HT1080 (cell line): ENCODE data around the gene CCL25. TPM values are rescaled to one million over a fixed set of nuclear protein-coding genes. Genes with fewer than 3 reads are reported as not detected.

ENCODE experiments used
- DNase-seq: peaks from one replicate; pipeline ENCODE4 v3.0.0-alpha.2; 2015; ENCODE audit warnings: low read depth
- total RNA-seq: library from RNA; depleted of rRNA; stranded (reverse); fragments of >200 nt; shearing (Covaris generic); gene quantifications from 2 replicates; pipeline ENCODE4 v1.2.3, GENCODE V29; 2014

CCL25 gene
- total RNA-seq, 1 experiment from 2014 or later: not detected

DNA sequence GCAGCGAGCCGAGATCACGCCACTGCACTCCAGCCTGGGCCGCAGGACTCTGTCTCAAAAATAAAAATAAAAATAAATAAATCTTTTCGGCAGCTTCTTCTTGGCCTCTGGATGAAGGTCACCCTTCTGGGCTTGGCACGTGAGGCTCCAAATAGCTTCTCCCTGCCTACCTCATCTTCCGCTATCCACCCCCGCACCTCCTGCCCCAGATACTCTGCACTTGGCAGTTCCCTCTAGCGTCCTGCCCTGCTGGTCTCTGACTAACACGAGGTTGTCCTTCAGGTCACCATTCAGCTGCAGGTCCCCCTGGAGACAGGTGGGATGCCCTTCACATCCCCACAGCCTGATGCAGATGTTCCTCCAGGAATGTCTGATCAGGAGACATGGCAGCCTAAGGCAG lies 8.5 kb upstream of the CCL25 start:
- DNase-seq: no peak

GRCh38 chr19:8045872-8046568 lies 6.5 kb upstream of the CCL25 start:
- no peak for DNase-seq

DNA sequence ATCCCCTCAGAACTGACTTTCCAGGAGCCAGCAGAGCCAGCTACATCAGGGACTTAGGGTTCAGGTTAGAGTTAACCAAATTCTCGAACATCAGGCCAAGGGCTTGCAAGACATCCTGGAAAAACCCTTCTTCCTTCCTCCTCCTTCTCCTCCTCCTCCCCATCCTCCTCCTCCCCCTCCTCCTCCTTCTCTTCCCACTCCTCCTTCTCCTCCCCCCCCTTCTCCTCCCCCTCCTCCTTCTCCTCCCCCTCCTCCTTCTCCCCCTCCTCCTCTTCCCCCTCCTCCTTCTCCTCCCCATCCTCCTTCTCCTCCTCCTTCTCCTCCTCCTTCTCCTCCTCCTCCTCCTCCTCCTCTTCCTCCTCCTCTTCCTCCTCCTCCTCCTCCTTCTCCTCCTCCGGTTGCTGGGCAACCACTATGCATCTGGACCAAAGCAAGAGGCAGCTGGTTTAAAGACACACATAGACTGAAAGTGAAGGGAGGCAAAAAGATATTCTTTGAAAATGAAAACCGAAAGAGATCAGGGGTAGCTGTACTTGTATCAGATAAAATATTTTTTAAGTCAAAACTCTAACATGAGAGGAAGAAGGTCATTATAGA lies 5.9 kb upstream of the CCL25 start:
- no peak for DNase-seq

- DNase-seq: peak; percentile 10
Observed at GRCh38 chr19:8050274-8051096, 2.1 kb upstream of the CCL25 start.

- DNase-seq: no peak
Observed at GRCh38 chr19:8054169-8054568, 1.6 kb downstream of the CCL25 start.

GRCh38 chr19:8056533-8056932 lies 4.0 kb downstream of the CCL25 start:
- no peak for DNase-seq

- no peak for DNase-seq
Observed at GRCh38 chr19:8057545-8058270, 5.1 kb downstream of the CCL25 start.

GRCh38 chr19:8064911-8065874 lies 12.6 kb downstream of the CCL25 start:
- no peak for DNase-seq

DNA sequence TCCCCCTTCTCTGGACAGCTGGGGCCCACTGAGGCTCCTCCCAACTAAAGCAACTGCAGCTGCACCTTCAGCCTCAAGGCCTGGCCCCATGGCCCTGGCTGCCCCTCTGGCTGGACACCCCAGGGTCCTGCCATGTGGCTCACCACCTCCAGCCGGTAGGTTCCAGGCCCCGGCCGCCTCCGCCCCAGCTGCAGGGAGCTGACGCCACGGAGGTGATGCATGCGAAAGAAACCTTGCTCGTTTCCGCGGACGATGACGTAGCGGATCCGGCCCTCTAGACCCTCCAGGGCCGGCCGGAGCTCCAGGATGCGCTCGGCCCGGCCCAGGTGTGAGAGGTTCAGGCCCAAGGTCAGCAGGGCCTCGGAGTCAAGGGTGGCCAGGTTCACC lies 13.3 kb downstream of the CCL25 start:
- DNase-seq: no peak

DNA sequence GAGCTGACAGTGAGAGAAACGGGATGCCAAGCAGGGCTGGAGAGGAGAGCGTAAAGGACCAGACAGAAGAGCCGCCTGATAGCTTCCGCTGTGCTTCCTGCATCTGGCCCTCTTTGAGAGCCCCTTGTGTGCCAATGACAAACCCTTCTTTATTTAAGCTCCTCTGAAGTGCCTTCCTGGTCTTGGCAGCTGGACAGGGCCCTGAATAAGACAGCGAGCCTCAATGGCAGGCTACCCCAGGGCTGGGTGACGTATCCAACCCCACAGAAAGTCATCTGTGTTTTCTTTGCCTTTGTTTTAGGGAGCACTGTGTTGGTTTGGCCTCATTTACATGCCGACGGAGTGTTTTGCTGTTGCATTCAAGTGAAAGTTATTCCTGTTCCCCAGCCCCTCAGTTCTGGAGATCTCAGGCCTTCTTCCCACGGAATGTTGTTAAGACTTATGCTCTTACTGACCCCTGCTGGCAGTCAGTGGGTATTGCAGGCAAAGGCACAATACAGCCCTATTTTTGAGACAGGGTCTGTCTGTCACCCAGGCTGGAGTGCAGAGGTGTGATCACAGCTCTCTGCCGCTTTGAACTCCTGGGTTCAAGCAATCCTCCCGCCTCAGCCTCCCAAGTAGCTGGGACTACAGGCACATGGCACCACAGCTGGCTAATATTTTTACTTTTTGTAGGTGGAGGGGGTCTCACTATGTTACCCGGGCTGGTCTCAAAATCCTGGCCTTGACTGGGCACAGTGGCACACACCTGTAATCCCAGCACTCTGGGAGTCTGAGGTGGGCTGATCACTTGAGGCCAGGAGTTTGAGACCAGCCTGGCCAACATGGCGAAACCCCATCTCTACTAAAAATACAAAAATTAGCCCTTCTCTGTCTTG lies 16.8 kb downstream of the CCL25 start:
- DNase-seq: no peak

GRCh38 chr19:8071912-8072311 lies 19.4 kb downstream of the CCL25 start:
- DNase-seq: no peak

GRCh38 chr19:8074501-8074900 lies 21.9 kb downstream of the CCL25 start:
- DNase-seq: no peak

GRCh38 chr19:8075158-8076074 lies 22.9 kb downstream of the CCL25 start:
- DNase-seq: no peak

DNA sequence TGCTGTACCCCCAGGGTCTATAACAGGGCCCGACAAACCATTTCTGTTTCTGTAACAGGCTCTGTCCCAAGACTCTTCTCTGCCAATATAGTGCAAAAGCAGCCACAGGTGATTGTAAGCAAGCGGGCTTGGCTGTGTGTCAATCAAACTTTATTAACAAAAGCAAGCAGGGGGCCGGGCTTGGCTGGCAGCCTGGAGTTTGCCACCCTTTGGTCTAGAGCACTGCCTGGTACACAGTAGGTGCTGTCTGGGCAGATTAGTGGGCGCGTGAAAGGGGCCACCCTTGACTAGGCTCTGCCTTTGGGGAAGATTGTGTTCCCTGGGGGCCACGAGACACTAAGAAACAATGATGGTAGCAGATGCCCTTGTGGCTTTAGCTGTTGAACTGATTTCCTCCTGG lies 27.4 kb downstream of the CCL25 start:
- DNase-seq: no peak

- no peak for DNase-seq
Observed at GRCh38 chr19:8080832-8081231, 28.3 kb downstream of the CCL25 start.

GRCh38 chr19:8081569-8082550 lies 29.3 kb downstream of the CCL25 start:
- DNase-seq: no peak

DNA sequence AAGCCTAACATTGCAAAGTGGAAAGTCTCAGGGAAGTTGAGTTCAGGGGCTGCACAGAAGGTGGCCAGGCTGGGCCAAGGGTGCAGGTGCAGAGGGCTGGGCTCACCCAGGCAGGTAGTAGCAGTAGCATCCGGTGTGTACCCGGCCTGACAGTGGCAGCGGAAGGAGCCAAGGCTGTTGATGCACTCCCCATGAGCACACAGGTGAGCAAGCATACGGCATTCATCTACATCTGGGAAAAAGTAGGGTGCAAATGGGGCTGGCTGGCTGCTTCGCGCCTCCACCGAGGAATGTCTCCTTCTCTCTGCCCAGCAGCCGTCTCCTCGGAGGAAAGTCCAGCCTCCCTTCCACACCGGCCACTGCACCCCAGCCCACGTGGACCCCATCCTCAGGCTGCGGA lies 30.6 kb downstream of the CCL25 start:
- no peak for DNase-seq
